Stimulated activated CD4-positive, alpha-beta T cell treated with anti-CD3 and anti-CD28 coated beads, Interleukin-12 subunit alpha, Interleukin-12 subunit beta, amount 100 ng/mL, for 24 hours (primary cell): Measurements from ENCODE around the gene KCNIP1.
"Not testable (repeated sequence)": the region's sequence is repeated elsewhere in the genome, so short reads cannot be mapped to it uniquely, and the experiment has no call there.

Experiments
- DNase-seq, 2 experiments: peaks; one replicate each; pipeline ENCODE4 v3.0.0-alpha.2; 2020; ENCODE audit warnings: low read depth in 2 of 2

KCNIP1 gene

GRCh38 chr5:170749911-170750431 lies 246.2 kb downstream of the KCNIP1 start:
- no peak for DNase-seq

- no peak for DNase-seq
These were observed 247.0 kb downstream of the KCNIP1 start for GRCh38 chr5:170750791-170751190.

GRCh38 chr5:170751631-170752030 lies 247.8 kb downstream of the KCNIP1 start:
- no peak for DNase-seq

- no peak for DNase-seq
These were observed 248.7 kb downstream of the KCNIP1 start for GRCh38 chr5:170752257-170753215.

GRCh38 chr5:170753311-170753710 lies 249.5 kb downstream of the KCNIP1 start:
- no peak for DNase-seq

DNA sequence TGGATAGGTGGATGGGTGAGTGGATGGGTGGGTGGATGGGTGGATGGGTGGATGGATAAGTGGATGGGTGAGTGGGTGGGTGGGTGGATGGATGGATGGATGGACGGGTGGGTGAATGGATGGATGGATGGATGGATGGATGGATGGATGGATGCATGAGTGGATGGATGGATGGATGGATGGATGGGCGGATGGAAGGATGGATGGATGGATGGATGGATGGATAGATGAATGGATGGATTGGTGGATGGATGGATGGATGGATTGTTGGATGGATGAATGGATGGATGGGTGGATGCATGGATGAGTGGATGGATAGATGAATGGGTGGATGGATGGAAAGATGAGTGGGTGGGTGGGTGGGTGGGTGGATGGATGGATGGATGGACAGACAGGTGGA lies 250.7 kb downstream of the KCNIP1 start:
- DNase-seq = not testable (repeated sequence)

- no peak for DNase-seq
These were observed 252.0 kb downstream of the KCNIP1 start for GRCh38 chr5:170755679-170756456.

DNA sequence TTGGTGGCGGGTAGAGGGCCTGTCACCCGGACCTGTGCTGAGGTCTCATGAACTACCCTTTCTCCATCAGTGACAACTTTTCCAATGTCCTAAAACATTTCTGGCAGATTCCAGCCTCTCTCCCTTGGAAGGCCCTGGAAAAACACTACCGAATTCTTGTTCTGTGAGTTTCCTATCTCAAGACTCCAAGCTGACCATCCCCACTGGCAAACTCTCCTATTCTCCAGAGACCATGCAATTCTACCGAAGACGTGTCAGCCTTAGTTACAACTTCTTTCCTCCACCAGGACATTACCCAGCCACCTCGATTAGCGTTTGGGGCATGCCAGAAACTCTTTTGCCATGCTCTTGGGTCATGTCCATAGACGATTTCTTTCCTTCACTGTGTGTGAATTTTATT lies 252.9 kb downstream of the KCNIP1 start:
- no peak for DNase-seq

GRCh38 chr5:170757182-170757601 lies 253.4 kb downstream of the KCNIP1 start:
- DNase-seq = no peak

GRCh38 chr5:170757669-170758068 lies 253.8 kb downstream of the KCNIP1 start:
- DNase-seq = no peak

DNA sequence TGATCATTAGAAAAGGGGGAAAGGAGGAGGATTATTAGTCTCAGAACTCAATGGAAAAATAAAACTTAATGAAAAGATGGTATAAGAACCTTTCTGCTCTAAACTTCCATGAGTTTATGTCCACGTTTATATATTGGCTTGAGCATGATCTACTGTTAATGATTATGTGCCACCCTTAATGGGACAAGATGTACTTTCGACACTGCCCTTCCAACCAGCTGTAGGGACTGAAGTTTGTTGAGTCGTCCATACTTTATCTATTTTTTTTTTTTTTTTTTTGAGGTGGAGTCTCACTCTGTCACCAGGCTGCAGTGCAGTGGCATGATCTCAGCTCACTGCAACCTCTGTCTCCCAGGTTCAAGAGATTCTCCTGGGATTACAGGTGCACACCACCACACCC lies 254.7 kb downstream of the KCNIP1 start:
- no peak for DNase-seq

DNA sequence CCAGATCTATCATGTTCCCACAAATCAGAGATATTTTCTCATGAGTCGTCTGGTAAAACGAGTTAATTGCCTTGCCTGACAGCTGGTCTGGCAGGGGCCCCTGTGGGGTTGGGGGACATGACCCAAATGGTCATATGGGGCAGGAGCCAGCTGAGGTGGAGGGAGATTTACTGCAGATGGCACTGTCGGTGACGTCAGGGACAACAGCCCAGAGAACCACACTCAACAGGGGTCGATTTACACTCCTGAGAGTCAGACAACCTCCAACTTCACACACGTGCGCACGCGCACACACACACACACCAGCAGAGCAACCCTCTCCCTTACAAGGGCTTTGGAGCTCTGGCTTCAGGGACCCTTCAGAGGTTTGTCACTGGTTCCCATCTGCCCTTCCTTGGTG lies 256.3 kb downstream of the KCNIP1 start:
- no peak for DNase-seq

- no peak for DNase-seq
These were observed 257.4 kb downstream of the KCNIP1 start for GRCh38 chr5:170761048-170761707.

DNA sequence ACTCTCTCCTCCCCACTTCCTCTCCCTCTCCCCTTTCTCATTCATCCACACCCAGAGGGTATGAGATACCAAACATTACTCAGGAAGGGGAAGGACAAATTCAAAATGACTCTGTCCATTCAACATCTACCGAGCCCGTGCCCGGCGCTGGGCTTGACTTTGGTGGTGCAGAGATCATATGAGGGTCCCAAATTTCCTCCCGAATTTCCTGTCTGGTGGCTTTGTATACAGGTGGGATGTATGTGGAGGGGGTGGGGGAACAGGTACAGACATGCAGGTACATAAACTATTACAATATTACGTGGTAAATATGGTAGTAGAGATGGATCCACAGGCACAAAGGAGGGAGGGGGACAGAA lies 257.9 kb downstream of the KCNIP1 start:
- DNase-seq = no peak

DNA sequence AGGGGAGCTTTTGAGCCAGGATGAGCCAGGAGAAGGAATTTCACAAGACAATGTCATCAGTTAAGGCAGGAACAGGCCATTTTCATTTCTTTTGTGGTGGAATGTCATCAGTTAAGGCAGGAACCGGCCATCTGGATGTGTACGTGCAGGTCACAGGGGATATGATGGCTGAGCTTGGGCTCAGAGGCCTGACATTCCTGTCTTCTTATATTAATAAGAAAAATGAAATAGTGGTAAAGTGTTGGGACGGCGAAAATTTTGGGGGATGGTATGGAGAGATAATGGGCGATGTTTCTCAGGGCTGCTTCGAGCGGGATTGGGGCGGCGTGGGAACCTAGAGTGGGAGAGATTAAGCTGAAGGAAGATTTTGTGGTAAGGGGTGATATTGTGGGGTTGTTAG lies 258.5 kb downstream of the KCNIP1 start:
- DNase-seq = not testable (repeated sequence)

DNA sequence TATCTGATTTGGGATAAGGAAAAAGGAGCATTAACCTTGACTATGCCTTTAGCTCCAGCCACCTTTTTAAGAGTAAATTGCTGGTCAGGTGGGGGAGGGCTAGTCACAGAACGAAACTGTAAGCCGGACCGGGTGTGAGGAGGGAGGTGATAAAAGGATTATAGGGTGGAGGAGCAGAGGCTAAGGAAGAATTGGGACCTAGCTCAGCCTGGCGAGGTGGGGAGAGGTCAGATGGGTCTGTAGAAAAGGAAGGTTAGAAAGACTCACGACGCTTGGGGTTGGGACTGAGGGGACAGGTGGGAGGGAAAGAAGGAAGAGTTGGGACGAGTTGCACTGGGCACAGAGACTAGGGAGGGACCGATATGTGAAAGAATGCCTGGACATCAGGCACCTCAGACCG lies 262.0 kb downstream of the KCNIP1 start:
- DNase-seq = not testable (repeated sequence)

DNA sequence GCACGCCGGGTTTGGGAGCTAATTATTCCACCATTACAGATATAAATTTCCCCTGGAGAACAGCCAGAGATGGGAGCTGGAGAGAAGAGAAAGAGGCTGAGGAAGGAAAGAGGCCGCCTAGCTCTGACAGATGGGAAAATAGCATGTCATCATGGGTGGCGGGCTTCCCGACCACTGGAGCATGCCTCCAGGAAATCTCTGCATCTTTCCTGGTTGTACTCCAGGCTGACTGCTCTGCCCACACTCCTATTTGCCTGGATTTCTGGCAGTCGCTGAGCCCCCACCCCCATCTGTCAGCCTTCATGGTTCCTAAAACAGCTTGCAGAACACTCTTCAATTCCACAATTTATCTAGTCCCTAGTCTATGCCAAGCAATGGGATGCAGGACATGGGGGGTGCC lies 265.4 kb downstream of the KCNIP1 start:
- no peak for DNase-seq

DNA sequence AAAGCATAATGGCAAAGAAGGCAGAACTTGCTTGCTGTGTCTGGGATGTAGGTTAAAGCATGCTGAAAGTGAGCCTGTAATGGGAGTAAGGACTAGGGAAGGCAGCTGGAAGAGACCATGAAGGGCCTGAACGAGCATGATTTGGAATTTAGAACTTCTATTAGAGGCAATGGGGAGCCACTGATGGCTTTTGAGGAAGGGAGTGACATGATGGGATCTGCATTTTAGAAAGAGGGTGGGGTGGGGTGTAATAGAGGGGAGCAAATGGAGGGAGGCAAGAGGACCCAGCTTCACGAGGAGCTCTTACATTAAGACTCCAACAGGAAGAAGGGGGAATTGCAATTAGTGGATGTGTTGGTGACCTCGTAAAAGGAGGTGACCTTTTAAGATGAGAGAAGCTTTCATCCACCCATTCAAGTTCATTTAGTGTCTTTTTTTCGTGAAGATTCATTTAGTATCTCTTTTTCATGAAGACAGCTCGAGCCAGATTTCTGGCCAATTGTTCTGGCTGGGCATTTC lies 266.1 kb downstream of the KCNIP1 start:
- DNase-seq = no peak

- no peak for DNase-seq
These were observed 267.7 kb downstream of the KCNIP1 start for GRCh38 chr5:170771496-170771895.

DNA sequence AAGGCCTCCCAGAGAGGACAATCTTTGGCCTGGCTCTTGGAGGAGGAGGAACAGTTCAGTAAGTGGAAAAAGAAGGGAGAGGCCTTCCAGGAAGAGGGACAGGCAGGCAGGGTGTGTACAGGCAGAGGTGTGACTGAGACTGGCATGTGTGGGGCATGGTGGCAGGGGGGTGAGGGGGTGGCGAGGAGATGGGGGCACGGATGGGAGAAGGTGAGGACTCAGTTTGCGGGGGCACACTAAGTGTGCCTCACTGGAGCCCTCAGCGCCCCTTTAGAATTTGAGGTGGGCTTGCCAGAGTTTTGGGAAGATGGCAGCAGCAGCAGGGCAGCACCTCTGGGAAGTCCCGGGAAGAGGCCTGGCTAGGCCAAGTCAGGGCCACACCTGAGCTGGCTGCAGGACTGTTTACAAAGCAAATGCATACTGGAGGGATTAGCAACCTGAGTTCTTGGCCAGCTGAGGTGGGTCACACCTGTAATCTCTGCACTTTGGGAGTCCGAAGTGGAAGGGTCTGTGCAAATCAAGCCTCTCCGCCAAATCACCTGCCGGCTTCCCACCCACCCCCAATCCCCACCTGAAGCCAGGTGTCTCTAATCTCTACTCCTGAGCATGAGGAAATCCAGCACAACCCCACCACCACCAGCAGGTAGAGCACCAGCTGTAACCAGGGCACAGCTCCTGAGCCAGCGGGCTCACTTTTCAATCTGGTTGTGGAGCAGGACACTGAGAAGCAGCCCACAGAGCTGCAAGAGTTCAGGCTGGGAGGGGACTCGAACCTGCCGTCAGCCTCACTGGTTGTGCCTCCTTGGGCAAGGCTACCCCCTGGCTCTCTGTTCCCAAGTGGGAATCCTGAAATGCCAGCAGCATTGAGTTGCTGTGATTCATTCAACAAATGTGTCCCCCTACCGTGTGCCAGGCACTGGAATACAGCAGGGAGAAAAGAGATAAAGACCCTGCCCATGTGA lies 269.5 kb downstream of the KCNIP1 start:
- no peak for DNase-seq

DNA sequence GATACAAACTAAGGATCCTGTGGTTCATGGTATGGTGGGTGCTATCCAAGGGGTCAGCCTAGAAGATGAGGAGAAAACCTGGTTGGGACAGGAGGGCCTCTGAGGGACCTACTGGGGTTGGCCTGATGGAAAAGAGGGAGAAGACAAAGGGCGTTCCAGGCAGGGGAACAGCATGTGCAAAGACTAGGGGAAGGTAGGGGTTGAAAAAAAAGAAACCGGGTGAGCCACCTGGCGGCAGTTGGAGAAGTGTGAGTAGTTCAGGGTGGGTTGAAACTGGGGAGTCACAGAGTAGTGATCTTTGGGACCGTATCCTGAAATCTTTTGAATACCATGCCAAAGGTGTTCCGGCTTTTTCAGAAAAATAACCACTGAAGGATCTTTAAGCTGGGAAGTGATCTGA lies 271.0 kb downstream of the KCNIP1 start:
- DNase-seq = no peak
